Uterus (tissue), 2 donors: ENCODE results near the gene IL16.

Experiments used
- POLR2A ChIP-seq, 2 donors: fragments of 450-650 bp; IDR thresholded peaks; one replicate each; pipeline ENCODE4 v1.6.1; 2016; ENCODE audit warnings: antibody characterized with exemption in 2 of 2, mild to moderate bottlenecking in 1 of 2, moderate library complexity in 1 of 2
- TF ChIP-seq, protein P1 (sequence below), 4 experiments: fragments of 200-600 bp in 2 of 4; fragments of 450-650 bp in 2 of 4; sonication (generic) in 2 of 4; IDR thresholded peaks; one replicate each; pipeline ENCODE4 v1.5.1; 2016 to 2019; ENCODE audit warnings: antibody characterized with exemption in 4 of 4, mild to moderate bottlenecking in 2 of 4, moderate library complexity in 1 of 4

- TF ChIP-seq, protein P1, sequence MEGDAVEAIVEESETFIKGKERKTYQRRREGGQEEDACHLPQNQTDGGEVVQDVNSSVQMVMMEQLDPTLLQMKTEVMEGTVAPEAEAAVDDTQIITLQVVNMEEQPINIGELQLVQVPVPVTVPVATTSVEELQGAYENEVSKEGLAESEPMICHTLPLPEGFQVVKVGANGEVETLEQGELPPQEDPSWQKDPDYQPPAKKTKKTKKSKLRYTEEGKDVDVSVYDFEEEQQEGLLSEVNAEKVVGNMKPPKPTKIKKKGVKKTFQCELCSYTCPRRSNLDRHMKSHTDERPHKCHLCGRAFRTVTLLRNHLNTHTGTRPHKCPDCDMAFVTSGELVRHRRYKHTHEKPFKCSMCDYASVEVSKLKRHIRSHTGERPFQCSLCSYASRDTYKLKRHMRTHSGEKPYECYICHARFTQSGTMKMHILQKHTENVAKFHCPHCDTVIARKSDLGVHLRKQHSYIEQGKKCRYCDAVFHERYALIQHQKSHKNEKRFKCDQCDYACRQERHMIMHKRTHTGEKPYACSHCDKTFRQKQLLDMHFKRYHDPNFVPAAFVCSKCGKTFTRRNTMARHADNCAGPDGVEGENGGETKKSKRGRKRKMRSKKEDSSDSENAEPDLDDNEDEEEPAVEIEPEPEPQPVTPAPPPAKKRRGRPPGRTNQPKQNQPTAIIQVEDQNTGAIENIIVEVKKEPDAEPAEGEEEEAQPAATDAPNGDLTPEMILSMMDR (IDR thresholded peaks at IDR 0.05) = no peak
- no peak for TF ChIP-seq POLR2A (IDR thresholded peaks at IDR 0.05)
These were observed 116.3 kb downstream of the IL16 start for GRCh38 chr15:81312790-81313543.
